GM18502 (cell line): ENCODE measurements around the gene UBE2E3.
"Not testable (repeated sequence)": the region's sequence is repeated elsewhere in the genome, so short reads cannot be mapped to it uniquely, and the experiment has no call there.

Experiments used
- ATAC-seq: cut with Tn5 transposase; IDR thresholded peaks from one replicate; pipeline ENCODE4 v1.9.1; 2021; ENCODE audit warnings: mild to moderate bottlenecking; ENCODE audit not compliant: unreplicated experiment, poor library complexity

UBE2E3 gene

GRCh38 chr2:181070119-181070835 lies 89.9 kb downstream of the UBE2E3 start:
- ATAC-seq = no peak

GRCh38 chr2:181070836-181071200 lies 90.4 kb downstream of the UBE2E3 start:
- no peak for ATAC-seq

DNA sequence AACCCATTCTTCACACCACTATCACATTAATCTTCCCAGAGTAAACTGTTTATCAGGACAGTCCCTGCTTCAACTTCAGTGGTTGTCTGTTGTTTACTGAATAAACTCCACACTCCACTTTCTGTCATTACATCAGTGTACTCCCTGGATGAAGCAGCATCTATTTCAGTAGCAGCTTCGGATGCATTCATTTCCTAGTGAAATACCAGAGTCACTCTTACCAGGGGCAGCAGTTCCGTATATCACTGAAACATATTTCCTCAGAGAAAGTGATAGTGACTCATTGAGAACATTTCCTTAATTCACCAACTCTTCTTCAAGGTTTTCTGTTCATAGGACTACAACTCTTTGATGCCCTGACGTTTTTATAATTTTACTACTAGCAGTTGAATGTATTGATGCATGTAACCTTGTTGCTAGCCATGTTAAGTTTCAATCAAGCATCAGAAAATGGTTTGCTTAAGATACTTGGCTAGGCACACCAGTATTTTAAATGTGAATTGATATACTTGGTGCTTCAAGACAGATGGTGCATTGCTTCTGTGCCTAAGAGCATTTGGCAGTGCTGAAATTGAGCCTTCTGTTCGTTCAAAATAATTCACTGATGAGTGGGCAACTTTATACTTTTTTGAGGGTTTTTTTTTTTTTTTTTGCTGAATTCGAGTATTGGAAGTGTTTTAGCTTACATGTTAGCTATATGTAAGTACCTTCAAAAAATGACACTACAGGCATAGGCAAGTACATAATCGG lies 92.3 kb downstream of the UBE2E3 start:
- no peak for ATAC-seq

GRCh38 chr2:181073896-181074295 lies 93.5 kb downstream of the UBE2E3 start:
- no peak for ATAC-seq

DNA sequence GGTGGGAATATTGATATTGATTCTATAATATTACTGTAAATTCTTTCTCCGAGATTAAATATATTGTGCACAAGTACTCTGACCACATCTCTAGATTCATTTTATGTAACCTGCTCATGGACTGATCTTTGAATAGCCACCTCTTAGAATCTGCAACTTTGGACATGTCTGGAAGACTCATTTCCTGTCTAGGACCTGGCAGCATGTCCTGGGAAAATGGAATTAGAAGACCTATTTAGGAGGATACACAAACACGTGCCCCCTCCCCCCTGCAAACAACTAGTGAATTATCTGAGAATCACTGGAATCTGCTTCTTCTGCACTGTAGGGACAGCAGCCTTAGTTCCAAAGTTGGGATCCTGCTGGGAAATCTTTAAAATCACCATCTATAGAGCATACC lies 94.1 kb downstream of the UBE2E3 start:
- ATAC-seq = no peak

DNA sequence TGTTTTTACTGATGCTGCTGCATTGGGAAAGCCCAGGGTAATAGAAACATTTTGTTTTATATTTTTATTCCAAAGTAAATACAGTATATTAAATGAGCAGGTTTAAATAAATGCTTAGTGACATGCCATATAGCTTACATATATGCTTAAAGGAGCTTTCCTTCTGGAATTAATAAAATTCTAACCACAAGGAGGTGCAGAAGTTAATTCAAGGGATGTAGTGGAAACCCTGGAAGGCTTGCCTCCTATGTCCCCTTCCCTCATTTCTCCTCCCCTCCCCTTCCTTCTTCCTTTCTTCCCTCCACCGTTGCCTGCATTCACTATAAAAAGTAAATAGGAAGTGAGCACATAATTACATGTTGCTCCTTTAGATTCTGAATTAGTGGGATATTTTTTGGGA lies 96.3 kb downstream of the UBE2E3 start:
- no peak for ATAC-seq

DNA sequence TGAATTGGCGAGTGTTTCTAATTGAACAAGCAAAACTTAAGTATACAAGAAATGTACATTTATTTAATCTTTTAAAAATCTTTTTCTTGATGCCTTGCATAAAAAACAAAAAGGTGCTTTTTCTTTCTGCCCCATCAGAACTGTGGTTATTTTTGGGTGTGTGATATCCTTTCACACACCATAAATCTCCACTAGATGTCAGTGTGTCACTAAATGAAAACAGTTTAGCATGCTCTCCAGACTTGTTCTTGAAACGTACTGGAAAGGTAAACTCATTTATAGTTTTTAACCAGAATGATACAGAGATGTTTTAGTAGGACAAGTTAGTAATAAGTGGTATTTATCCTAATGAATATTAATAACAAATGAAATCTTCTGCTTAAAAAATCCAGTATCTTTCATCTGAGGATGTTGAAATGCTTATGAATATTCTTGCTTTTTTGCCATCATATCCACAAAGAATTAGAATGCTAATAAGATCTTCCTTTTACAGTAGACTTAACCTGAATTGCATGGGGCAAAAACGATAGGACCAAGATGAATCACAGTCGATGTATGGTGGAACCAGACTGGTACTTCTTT lies 96.8 kb downstream of the UBE2E3 start:
- peak; percentile 92 for ATAC-seq

GRCh38 chr2:181083140-181083539 lies 102.7 kb downstream of the UBE2E3 start:
- no peak for ATAC-seq

GRCh38 chr2:181085734-181086133 lies 105.3 kb downstream of the UBE2E3 start:
- no peak for ATAC-seq

DNA sequence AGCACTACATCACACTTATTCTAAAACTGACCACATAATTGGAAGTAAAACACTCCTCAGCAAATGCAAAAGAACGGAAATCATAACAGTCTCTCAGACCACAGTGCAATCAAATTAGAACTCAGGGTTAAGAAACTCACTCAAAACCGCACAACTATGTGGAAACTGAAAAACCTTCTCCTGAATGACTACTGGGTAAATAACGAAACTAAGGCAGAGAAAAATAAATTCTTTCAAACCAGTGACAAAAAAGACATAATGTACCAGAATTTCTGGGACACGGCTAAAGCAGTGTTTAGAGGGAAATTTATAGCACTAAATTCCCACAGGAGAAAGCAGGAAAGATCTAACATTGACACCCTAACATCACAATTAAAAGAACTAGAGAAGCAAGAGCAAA lies 111.5 kb downstream of the UBE2E3 start:
- ATAC-seq = not testable (repeated sequence)

DNA sequence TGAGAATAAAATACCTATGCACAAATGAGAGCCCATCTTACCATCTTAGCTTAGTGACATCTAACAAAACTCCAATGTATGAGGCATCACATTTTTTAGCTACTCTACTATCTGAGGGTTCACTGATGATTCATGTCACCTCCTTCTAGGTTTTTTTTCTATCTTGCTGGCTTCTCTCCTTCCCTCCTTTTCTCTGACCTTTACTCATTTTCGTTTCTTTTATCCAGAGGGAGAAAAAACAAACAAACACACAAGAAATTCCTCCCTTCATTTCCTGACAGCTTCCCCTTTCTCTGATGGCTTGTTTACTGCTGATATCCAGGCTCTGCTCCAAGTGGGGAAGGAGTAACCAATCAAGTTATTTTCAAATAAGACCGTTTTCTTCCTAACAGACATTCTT lies 115.1 kb downstream of the UBE2E3 start:
- no peak for ATAC-seq

DNA sequence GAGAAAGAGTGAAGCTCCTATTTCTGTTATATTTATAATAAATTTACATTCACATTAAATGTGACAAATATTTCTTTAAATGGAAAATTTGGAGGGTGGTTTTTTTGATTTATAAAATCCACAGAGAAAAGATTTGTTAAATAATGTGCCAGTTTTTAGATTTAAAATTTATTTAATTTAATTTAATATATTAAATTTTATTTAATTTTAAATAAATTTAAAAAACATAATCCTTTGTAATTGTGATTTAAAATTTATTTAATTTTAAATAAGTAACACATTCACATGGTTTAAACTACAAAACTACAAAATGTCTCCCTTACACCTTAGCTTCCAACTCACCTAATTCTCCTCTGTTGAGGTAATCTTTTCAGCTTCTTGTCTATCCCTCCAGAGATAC lies 123.3 kb downstream of the UBE2E3 start:
- no peak for ATAC-seq

DNA sequence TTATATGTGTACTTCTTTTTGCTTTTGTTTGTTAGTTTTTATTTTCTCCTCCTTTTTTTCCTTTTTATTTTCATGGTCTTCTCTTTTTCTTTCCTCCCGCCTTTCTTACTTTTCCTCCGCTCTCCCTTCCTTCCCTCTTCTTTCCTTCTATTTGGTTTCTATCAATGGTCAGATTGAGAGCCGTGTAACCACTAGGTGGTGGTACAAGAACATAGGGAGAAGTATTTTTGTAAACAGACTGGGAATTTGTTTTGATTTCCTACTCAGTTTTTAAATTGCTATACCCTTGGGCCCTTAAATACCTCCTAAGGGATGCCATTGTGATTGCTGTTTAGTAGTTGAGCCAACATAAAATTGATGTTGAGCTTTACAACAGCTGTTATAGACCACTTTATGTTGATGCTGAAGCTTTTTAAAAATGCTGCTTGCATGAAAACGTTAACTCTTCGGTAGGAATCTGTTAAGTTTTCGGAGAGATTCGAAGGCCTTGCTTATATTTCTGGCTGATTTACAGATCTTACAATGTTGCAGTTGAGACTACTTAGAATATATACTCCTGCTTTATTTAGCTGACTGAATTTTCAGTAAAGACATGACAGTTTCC lies 124.2 kb downstream of the UBE2E3 start:
- no peak for ATAC-seq

- ATAC-seq = no peak
Measured at GRCh38 chr2:181105562-181105961, 125.2 kb downstream of the UBE2E3 start.

GRCh38 chr2:181106229-181106628 lies 125.8 kb downstream of the UBE2E3 start:
- no peak for ATAC-seq

DNA sequence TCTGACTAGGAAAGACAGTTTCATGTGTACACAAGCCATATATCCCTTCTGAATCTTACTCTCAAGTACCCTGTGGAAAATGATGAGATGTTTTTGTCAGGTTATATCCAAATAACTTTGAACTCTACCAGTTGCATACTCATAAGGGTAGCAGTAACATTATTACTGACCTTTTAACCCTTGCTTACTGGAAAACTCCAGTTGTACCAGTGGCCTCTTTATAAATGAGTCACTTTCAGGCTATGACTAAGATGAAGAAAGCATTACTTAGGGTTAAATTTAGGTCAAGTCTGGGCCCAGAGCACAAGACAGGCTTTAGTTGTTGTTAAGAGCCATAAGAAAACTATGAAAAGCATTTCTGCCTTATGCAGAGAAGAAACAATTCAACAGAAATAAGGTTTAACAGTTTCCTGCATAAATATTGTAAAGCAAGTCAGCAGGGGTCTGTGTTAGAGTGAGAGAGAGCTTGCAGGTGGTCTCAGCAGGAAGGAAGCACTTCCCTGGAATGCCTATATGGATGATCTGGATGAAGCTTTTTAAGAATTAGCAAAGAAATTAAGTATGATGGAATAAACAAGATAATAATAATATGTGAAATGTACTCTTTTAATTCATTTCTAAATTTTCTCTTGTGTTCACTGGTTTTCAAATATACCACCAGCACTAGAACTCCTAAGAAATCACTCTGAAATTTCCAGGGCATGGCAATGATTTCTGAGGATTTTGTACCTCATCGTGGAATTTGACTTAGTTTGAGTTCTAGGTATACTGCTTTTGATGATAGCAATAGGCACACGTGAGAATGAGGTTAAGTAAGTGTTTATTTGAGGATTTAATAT lies 126.6 kb downstream of the UBE2E3 start:
- peak; percentile 99 for ATAC-seq

DNA sequence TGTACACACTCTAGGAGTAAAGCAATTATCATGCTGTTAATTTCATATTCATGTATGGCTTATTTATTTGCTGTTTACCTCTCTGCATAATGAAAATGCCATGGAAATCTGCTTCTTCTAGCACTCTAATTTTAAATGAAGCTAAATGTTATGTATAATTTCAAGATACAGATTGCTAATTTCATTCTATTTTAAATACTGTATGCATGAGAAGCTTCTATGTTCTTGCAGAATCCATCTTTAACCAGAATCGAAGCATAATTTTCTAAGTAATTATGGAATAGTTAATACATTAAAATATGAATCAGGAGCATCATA lies 127.2 kb downstream of the UBE2E3 start:
- no peak for ATAC-seq

DNA sequence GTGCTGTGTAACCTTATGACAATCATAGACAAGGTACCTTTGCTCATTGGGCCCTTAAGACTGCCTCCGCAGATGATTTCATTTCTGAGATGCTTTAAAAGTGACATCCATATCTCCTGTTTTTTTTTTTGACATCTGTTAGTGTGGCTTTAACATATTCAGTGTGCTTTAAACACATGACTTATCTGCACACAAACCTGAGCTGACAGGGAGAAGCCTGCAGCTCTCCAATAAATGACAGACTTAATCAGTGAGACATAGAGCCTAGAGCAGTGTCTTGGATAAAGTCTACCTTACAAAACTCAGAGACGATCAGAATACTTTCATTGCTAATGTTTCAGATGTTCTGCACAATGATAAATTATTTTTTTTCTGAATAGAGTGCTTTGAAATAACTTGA lies 130.7 kb downstream of the UBE2E3 start:
- no peak for ATAC-seq

DNA sequence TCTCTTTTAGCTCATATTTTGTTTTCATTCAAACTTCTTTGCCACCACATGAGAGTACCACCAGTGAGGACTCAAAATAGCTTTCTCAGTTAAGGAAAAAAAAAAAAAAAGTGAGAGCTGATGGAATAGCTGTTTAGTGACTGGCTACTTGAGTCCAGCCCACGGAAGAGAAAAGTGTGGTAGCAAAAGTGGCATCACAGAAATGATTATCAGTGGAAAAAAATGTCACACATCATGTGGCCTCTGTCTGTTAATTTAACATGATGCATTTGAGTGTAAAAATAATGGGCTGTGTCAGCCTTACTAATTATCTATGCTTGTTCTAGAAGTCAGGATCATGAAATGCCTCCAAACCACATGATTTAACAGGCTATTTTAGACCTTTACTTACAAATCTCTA lies 132.5 kb downstream of the UBE2E3 start:
- no peak for ATAC-seq
